ENCODE results near the gene TMX2. TPM values are rescaled to one million over a fixed set of nuclear protein-coding genes. Genes with fewer than 3 reads are reported as not detected.

The TMX2 gene
- total and polyA plus RNA-seq, 9 of the 15 experiments (the other 6 are each of a cell fraction or from before 2014, with no cell fraction given) = 176 to 433 (median 227) TPM

GRCh38 chr11:57741132-57742086 lies 29.0 kb downstream of the TMX2 start, which contains the start of gene SELENOH (continued):
- TF ChIP-seq ZNF511 (CRISPR knock-in tag; IDR thresholded peaks at IDR 0.05) (no peak; the same call in 1 of the 2 replicates), ELK3 (CRISPR knock-in tag; IDR thresholded peaks at IDR 0.05) (no peak), HDGF (IDR thresholded peaks at IDR 0.05) (no peak), TAF15 (IDR thresholded peaks at IDR 0.05; ENCODE audit: low read depth, low read length) (no peak; the same call in 1 of the 2 replicates), ZNF586 (CRISPR knock-in tag; conservative IDR thresholded peaks at IDR 0.05) (no peak), EP300 (IDR thresholded peaks at IDR 0.05; ENCODE audit: low read length) (peak; percentile 69), TRIM25 (IDR thresholded peaks at IDR 0.05; ENCODE audit: borderline replicate concordance) (no peak), RBM14 (IDR thresholded peaks at IDR 0.05; ENCODE audit: borderline replicate concordance, insufficient read depth, low read depth, low read length) (no peak), THRB (CRISPR knock-in tag; conservative IDR thresholded peaks at IDR 0.05) (0 out of 2 replicates have a peak, but pooled peaks have one; percentile 3), NR0B1 (IDR thresholded peaks at IDR 0.05; ENCODE audit: partially characterized antibody) (no peak), ZNF449 (CRISPR knock-in tag; IDR thresholded peaks at IDR 0.05) (no peak), ZNF408 (CRISPR knock-in tag; IDR thresholded peaks at IDR 0.05; ENCODE audit: low read depth) (no peak), MIER1 (IDR thresholded peaks at IDR 0.05; ENCODE audit: low read depth) (no peak; the same call in 1 of the 2 replicates)
